Activated T-helper 17 cell treated with anti-CD3 and anti-CD28 coated beads, Interleukin-2, amount 50 U/mL, for 72 hours (primary cell): ENCODE data around the gene EVA1B. TPM values are rescaled to one million over a fixed set of nuclear protein-coding genes. Genes with fewer than 3 reads are reported as not detected.

Experiments
- ATAC-seq: fragments of 150-1000 bp; cut with Tn5 transposase; replicated peaks from 2 replicates; pipeline ENCODE4 v1.10.0; 2021; ENCODE audit warnings: mild to moderate bottlenecking, moderate library complexity
- H3K27ac Mint-ChIP-seq: one replicate; pipeline ENCODE4 v1.8.0; 2022; ENCODE audit warnings: mixed read lengths
- H3K27me3 Mint-ChIP-seq: one replicate; pipeline ENCODE4 v1.8.0; 2022; ENCODE audit warnings: mixed read lengths
- H3K36me3 Mint-ChIP-seq: one replicate; pipeline ENCODE4 v1.8.0; 2022; ENCODE audit warnings: low read depth, mild to moderate bottlenecking, mixed read lengths
- H3K4me1 Mint-ChIP-seq: one replicate; pipeline ENCODE4 v1.8.0; 2022; ENCODE audit warnings: mixed read lengths
- H3K4me3 Mint-ChIP-seq: one replicate; pipeline ENCODE4 v1.8.0; 2022; ENCODE audit warnings: mild to moderate bottlenecking, mixed read lengths
- H3K9me3 Mint-ChIP-seq: one replicate; pipeline ENCODE4 v1.8.0; 2022; ENCODE audit warnings: mixed read lengths
- total RNA-seq, 2 donors: library from RNA; stranded (reverse); gene quantifications; one replicate each; pipeline ENCODE4 v1.2.3, GENCODE V29; 2022

Gene EVA1B
- total RNA-seq, 2 donors from 2014 or later = 2.5 to 5.6 TPM

- H3K4me1 Mint-ChIP-seq = peaks cover 18% of the 10 kb centered on the region
- peak overlapping the region; percentile 34 for H3K27ac Mint-ChIP-seq
- peaks cover 64% of the 10 kb centered on the region for H3K36me3 Mint-ChIP-seq
- H3K27me3 Mint-ChIP-seq = no peaks in the 10 kb centered on the region
- H3K4me3 Mint-ChIP-seq = no peak overlapping the region
- H3K9me3 Mint-ChIP-seq = no peaks in the 10 kb centered on the region
- ATAC-seq = no peak
Observed at GRCh38 chr1:36352125-36352909, 28.9 kb upstream of the EVA1B start.

- ATAC-seq = peak; percentile 16
- Mint-ChIP-seq H3K27ac (peak overlapping the region; percentile 81), H3K36me3 (peaks cover 65% of the 10 kb centered on the region), H3K4me1 (peaks cover 18% of the 10 kb centered on the region), H3K4me3 (peak overlapping the region; percentile 58), H3K9me3 (no peaks in the 10 kb centered on the region), H3K27me3 (no peaks in the 10 kb centered on the region)
Observed at GRCh38 chr1:36351227-36351977, 28.0 kb upstream of the EVA1B start.

- peak overlapping the region; percentile 58 for H3K4me3 Mint-ChIP-seq
- H3K27ac Mint-ChIP-seq = peak overlapping the region; percentile 81
- H3K27me3 Mint-ChIP-seq = no peaks in the 10 kb centered on the region
- peak; percentile 93 for ATAC-seq
- peaks cover 18% of the 10 kb centered on the region for H3K4me1 Mint-ChIP-seq
- no peaks in the 10 kb centered on the region for H3K9me3 Mint-ChIP-seq
- H3K36me3 Mint-ChIP-seq = peaks cover 64% of the 10 kb centered on the region
Observed at GRCh38 chr1:36350659-36351226, 27.3 kb upstream of the EVA1B start.

- Mint-ChIP-seq H3K9me3 (no peaks in the 10 kb centered on the region), H3K36me3 (peaks cover 66% of the 10 kb centered on the region), H3K4me3 (peak overlapping the region; percentile 58), H3K27me3 (no peaks in the 10 kb centered on the region), H3K27ac (no peak overlapping the region), H3K4me1 (peaks cover 18% of the 10 kb centered on the region)
- no peak for ATAC-seq
Observed at GRCh38 chr1:36349839-36350238, 26.4 kb upstream of the EVA1B start.

- no peaks in the 10 kb centered on the region for H3K9me3 Mint-ChIP-seq
- no peaks in the 10 kb centered on the region for H3K27me3 Mint-ChIP-seq
- H3K27ac Mint-ChIP-seq = no peak overlapping the region
- no peak overlapping the region for H3K4me3 Mint-ChIP-seq
- H3K4me1 Mint-ChIP-seq = peaks cover 18% of the 10 kb centered on the region
- no peak for ATAC-seq
- H3K36me3 Mint-ChIP-seq = peaks cover 66% of the 10 kb centered on the region
Observed at GRCh38 chr1:36349241-36349671, 25.8 kb upstream of the EVA1B start.

- Mint-ChIP-seq H3K36me3 (peaks cover 69% of the 10 kb centered on the region), H3K4me1 (peaks cover 10% of the 10 kb centered on the region), H3K27me3 (no peaks in the 10 kb centered on the region), H3K9me3 (no peaks in the 10 kb centered on the region), H3K27ac (no peak overlapping the region), H3K4me3 (no peak overlapping the region)
- ATAC-seq = no peak
Observed at GRCh38 chr1:36346741-36347370, 23.4 kb upstream of the EVA1B start.

- Mint-ChIP-seq H3K9me3 (no peaks in the 10 kb centered on the region), H3K27me3 (no peaks in the 10 kb centered on the region), H3K4me3 (no peak overlapping the region), H3K4me1 (peaks cover 2% of the 10 kb centered on the region), H3K36me3 (peaks cover 79% of the 10 kb centered on the region), H3K27ac (no peak overlapping the region)
- ATAC-seq = no peak
Observed at GRCh38 chr1:36345353-36345752, 21.9 kb upstream of the EVA1B start.

- ATAC-seq = no peak
Observed at GRCh38 chr1:36344395-36344680, 20.9 kb upstream of the EVA1B start.

GRCh38 chr1:36343651-36344394, 20.4 kb upstream of the EVA1B start:
- Mint-ChIP-seq H3K27me3 (no peaks in the 10 kb centered on the region), H3K9me3 (no peaks in the 10 kb centered on the region), H3K4me3 (no peak overlapping the region), H3K36me3 (peaks cover 87% of the 10 kb centered on the region), H3K27ac (no peak overlapping the region), H3K4me1 (no peaks in the 10 kb centered on the region)
- ATAC-seq = no peak

More at GRCh38 chr1:36344395-36344680, 20.9 kb upstream of the EVA1B start:
- H3K4me3 Mint-ChIP-seq = no peak overlapping the region
- H3K27ac Mint-ChIP-seq = peak overlapping the region; percentile 61
- H3K27me3 Mint-ChIP-seq = no peaks in the 10 kb centered on the region
- H3K9me3 Mint-ChIP-seq = no peaks in the 10 kb centered on the region
- peaks cover 84% of the 10 kb centered on the region for H3K36me3 Mint-ChIP-seq
- no peaks in the 10 kb centered on the region for H3K4me1 Mint-ChIP-seq

GRCh38 chr1:36342426-36343185, 19.2 kb upstream of the EVA1B start:
- no peak overlapping the region for H3K27ac Mint-ChIP-seq
- H3K36me3 Mint-ChIP-seq = peaks cover 75% of the 10 kb centered on the region

GRCh38 chr1:36341626-36342320, 18.3 kb upstream of the EVA1B start:
- H3K27me3 Mint-ChIP-seq = no peaks in the 10 kb centered on the region
- peaks cover 67% of the 10 kb centered on the region for H3K36me3 Mint-ChIP-seq
- H3K9me3 Mint-ChIP-seq = no peaks in the 10 kb centered on the region
- no peaks in the 10 kb centered on the region for H3K4me1 Mint-ChIP-seq
- no peak overlapping the region for H3K27ac Mint-ChIP-seq
- no peak overlapping the region for H3K4me3 Mint-ChIP-seq
- no peak for ATAC-seq

More at GRCh38 chr1:36342426-36343185, 19.2 kb upstream of the EVA1B start:
- peak; percentile 86 for ATAC-seq
- Mint-ChIP-seq H3K27me3 (no peaks in the 10 kb centered on the region), H3K9me3 (no peaks in the 10 kb centered on the region), H3K4me3 (no peak overlapping the region), H3K4me1 (no peaks in the 10 kb centered on the region)

- H3K36me3 Mint-ChIP-seq = peaks cover 46% of the 10 kb centered on the region
- no peak for ATAC-seq
- no peaks in the 10 kb centered on the region for H3K9me3 Mint-ChIP-seq
- no peak overlapping the region for H3K4me3 Mint-ChIP-seq
- no peak overlapping the region for H3K27ac Mint-ChIP-seq
- no peaks in the 10 kb centered on the region for H3K27me3 Mint-ChIP-seq
- H3K4me1 Mint-ChIP-seq = no peaks in the 10 kb centered on the region
Observed at GRCh38 chr1:36339615-36340014, 16.2 kb upstream of the EVA1B start.

- Mint-ChIP-seq H3K36me3 (peaks cover 42% of the 10 kb centered on the region), H3K4me1 (no peaks in the 10 kb centered on the region), H3K27me3 (no peaks in the 10 kb centered on the region), H3K4me3 (no peak overlapping the region), H3K27ac (no peak overlapping the region), H3K9me3 (no peaks in the 10 kb centered on the region)
- ATAC-seq = no peak
Observed at GRCh38 chr1:36339215-36339614, 15.8 kb upstream of the EVA1B start.
